H1 (cell line): ENCODE results near the gene MAP1LC3C. TPM values are rescaled to one million over a fixed set of nuclear protein-coding genes. Genes with fewer than 3 reads are reported as not detected.

Source experiments
- CTCF ChIA-PET: fragments of 300-600 bp; sonication (Branson Sonifier 250); formaldehyde crosslinking; loops from one replicate; lab custom pipeline; 2021; ENCODE audit not compliant: partially characterized antibody; lab: Charles Lee
- POLR2A ChIA-PET: fragments of 300-600 bp; sonication (Branson Sonifier 250); formaldehyde crosslinking; loops from one replicate; lab custom pipeline; 2021; ENCODE audit warnings: inconsistent platforms; ENCODE audit not compliant: partially characterized antibody; lab: Charles Lee
- DNase-seq, 2 experiments: peaks; one replicate each; pipeline versions ENCODE4 v3.0.0 to v3.0.0-alpha.2; 2010 to 2022; ENCODE audit warnings: low spot score in 2 of 2, low read depth in 1 of 2, mixed read lengths in 1 of 2
- FAIRE-seq: peaks from 2 replicates; lab custom pipeline; 2011; peaks lifted over from hg19 to GRCh38; lab: Jason Lieb, UNC
- H2AFZ ChIP-seq: 2 replicates; pipeline ENCODE4 v1.8.1; 2012; ENCODE audit warnings: low read length, inconsistent platforms
- H2AK5ac ChIP-seq: 2 replicates; pipeline ENCODE4 v1.6.1; 2013; ENCODE audit warnings: low read depth, low read length
- H2BK120ac ChIP-seq: replicated peaks from 2 replicates; pipeline ENCODE3; 2013; ENCODE audit warnings: low read depth, low read length, inconsistent platforms
- H2BK12ac ChIP-seq: 2 replicates; pipeline ENCODE4 v1.6.1; 2013; ENCODE audit warnings: low read depth, low read length
- H2BK15ac ChIP-seq: 2 replicates; pipeline ENCODE4 v1.6.1; 2013; ENCODE audit warnings: low read length
- H2BK20ac ChIP-seq: 2 replicates; pipeline ENCODE4 v1.6.1; 2013; ENCODE audit warnings: low read length
- H2BK5ac ChIP-seq: 2 replicates; pipeline ENCODE4 v1.6.1; 2013; ENCODE audit warnings: low read depth, low read length
- H3K14ac ChIP-seq: 2 replicates; pipeline ENCODE4 v1.6.1; 2013; ENCODE audit warnings: inconsistent platforms; ENCODE audit not compliant: insufficient read length
- H3K18ac ChIP-seq: 2 replicates; pipeline ENCODE4 v1.6.1; 2013; ENCODE audit warnings: low read length; ENCODE audit errors: extremely low read depth
- H3K23ac ChIP-seq: 2 replicates; pipeline ENCODE4 v1.6.1; 2013; ENCODE audit warnings: inconsistent platforms; ENCODE audit not compliant: insufficient read length
- H3K23me2 ChIP-seq: 2 replicates; pipeline ENCODE4 v1.6.1; 2013; ENCODE audit warnings: low read depth, low read length
- H3K27ac ChIP-seq: 2 replicates; pipeline ENCODE4 v1.6.1; 2011; ENCODE audit warnings: low read depth, low read length, inconsistent platforms
- H3K27me3 ChIP-seq, 4 experiments: replicated peaks in 1 of 4; 1 replicate in 1 of 4; 2 replicates in 3 of 4; pipeline versions ENCODE4 v1.6.1 to v1.8.1; 2011 to 2013; ENCODE audit warnings: low read length in 3 of 4, mild to moderate bottlenecking in 3 of 4, inconsistent platforms in 2 of 4, mixed read lengths in 2 of 4, moderate library complexity in 1 of 4; ENCODE audit not compliant: control insufficient read depth in 3 of 4, insufficient read depth in 3 of 4; ENCODE audit errors: extremely low read depth in 1 of 4
- H3K36me3 ChIP-seq, 4 experiments: 2 replicates each; pipeline versions ENCODE4 v1.6.1 to v1.8.1; 2011 to 2013; ENCODE audit warnings: mild to moderate bottlenecking in 4 of 4, low read length in 3 of 4, moderate library complexity in 2 of 4, control low read depth in 1 of 4, inconsistent platforms in 1 of 4; ENCODE audit not compliant: insufficient read depth in 4 of 4, control insufficient read depth in 2 of 4
- H3K4ac ChIP-seq: replicated peaks from 2 replicates; pipeline ENCODE3; 2013; ENCODE audit warnings: low read length, low read depth, mixed read lengths, inconsistent platforms; ENCODE audit not compliant: insufficient read length
- H3K4me1 ChIP-seq, 4 experiments: replicated peaks in 1 of 4; 1 replicate in 1 of 4; 2 replicates in 3 of 4; pipeline versions ENCODE4 v1.6.1 to v1.8.1; 2011 to 2013; ENCODE audit warnings: low read length in 3 of 4, inconsistent platforms in 2 of 4, mixed read lengths in 1 of 4; ENCODE audit not compliant: insufficient read depth in 4 of 4, control insufficient read depth in 3 of 4
- H3K4me2 ChIP-seq, 2 experiments: 2 replicates each; pipeline versions ENCODE4 v1.6.1 to v1.8.1; 2011 to 2013; ENCODE audit warnings: low read depth in 2 of 2, low read length in 2 of 2, control low read depth in 1 of 2, inconsistent platforms in 1 of 2, mild to moderate bottlenecking in 1 of 2; ENCODE audit not compliant: insufficient read depth in 1 of 2
- H3K4me3 ChIP-seq, 4 experiments: fragments of 200-600, 300-600 bp in 1 of 4; sonication (generic), shearing (Covaris generic), sonication (Bioruptor Twin) in 1 of 4; 2 replicates each; pipeline versions ENCODE4 v1.5.1 to v1.8.1; 2011 to 2016; ENCODE audit warnings: low read length in 4 of 4, low read depth in 3 of 4, control low read depth in 2 of 4, inconsistent platforms in 2 of 4, mild to moderate bottlenecking in 2 of 4, mixed read lengths in 1 of 4, moderate library complexity in 1 of 4; ENCODE audit not compliant: insufficient read depth in 2 of 4; ENCODE audit errors: extremely low read depth in 1 of 4
- H3K56ac ChIP-seq: replicated peaks from 2 replicates; pipeline ENCODE3; 2013; ENCODE audit warnings: low read depth, mild to moderate bottlenecking, mixed read lengths, low read length, inconsistent platforms; ENCODE audit not compliant: insufficient read length
- H3K79me1 ChIP-seq: 2 replicates; pipeline ENCODE4 v1.6.1; 2013; ENCODE audit warnings: low read depth, low read length, control low read depth
- H3K79me2 ChIP-seq, 2 experiments: 2 replicates each; pipeline versions ENCODE4 v1.6.1 to v1.8.1; 2012 to 2013; ENCODE audit warnings: low read length in 2 of 2, mild to moderate bottlenecking in 2 of 2, inconsistent platforms in 1 of 2; ENCODE audit not compliant: insufficient read depth in 2 of 2, control insufficient read depth in 1 of 2
- H3K9ac ChIP-seq, 4 experiments: replicated peaks in 1 of 4; 1 replicate in 1 of 4; 2 replicates in 3 of 4; pipeline versions ENCODE4 v1.6.1 to v1.8.1; 2011 to 2013; ENCODE audit warnings: low read depth in 3 of 4, low read length in 3 of 4, control low read depth in 2 of 4, mild to moderate bottlenecking in 2 of 4, moderate library complexity in 2 of 4, inconsistent platforms in 1 of 4; ENCODE audit errors: extremely low read depth in 1 of 4
- H3K9me3 ChIP-seq, 2 experiments: 2 replicates each; pipeline versions ENCODE4 v1.6.1 to v1.8.1; 2012 to 2013; ENCODE audit warnings: mild to moderate bottlenecking in 2 of 2, moderate library complexity in 2 of 2, control low read depth in 1 of 2, inconsistent platforms in 1 of 2, low read depth in 1 of 2, low read length in 1 of 2, mixed read lengths in 1 of 2; ENCODE audit not compliant: insufficient read depth in 2 of 2
- H4K20me1 ChIP-seq, 2 experiments: replicated peaks in 1 of 2; 2 replicates each; pipeline versions ENCODE3 to v1.8.1; 2011 to 2013; ENCODE audit warnings: inconsistent platforms in 2 of 2, low read length in 2 of 2, mild to moderate bottlenecking in 1 of 2; ENCODE audit not compliant: insufficient read depth in 2 of 2, control insufficient read depth in 1 of 2
- H4K5ac ChIP-seq: 2 replicates; pipeline ENCODE4 v1.6.1; 2013; ENCODE audit warnings: low read length, low read depth, mixed read lengths, inconsistent platforms; ENCODE audit not compliant: insufficient read length
- H4K8ac ChIP-seq: 2 replicates; pipeline ENCODE4 v1.8.0; 2013; ENCODE audit warnings: mild to moderate bottlenecking, moderate library complexity, low read length, inconsistent platforms; ENCODE audit not compliant: insufficient read depth; ENCODE audit errors: extremely low read depth
- H4K91ac ChIP-seq: replicated peaks from 2 replicates; pipeline ENCODE3; 2013; ENCODE audit warnings: low read length, mixed read lengths, inconsistent platforms; ENCODE audit not compliant: insufficient read length
- BACH1 ChIP-seq: IDR thresholded peaks from 2 replicates; pipeline ENCODE4 v1.6.1; 2012; ENCODE audit warnings: low read length, improper control_type of control experiment
- EGR1 ChIP-seq: IDR thresholded peaks from 2 replicates; pipeline ENCODE4 v1.6.1; 2011; ENCODE audit warnings: low read depth, low read length, borderline replicate concordance
- MAFK ChIP-seq: IDR thresholded peaks from 2 replicates; pipeline ENCODE4 v1.6.1; 2012; ENCODE audit warnings: low read depth, mild to moderate bottlenecking, improper control_type of control experiment, low read length
- PHF8 ChIP-seq: fragments of 200-600 bp; sonication (generic); conservative IDR thresholded peaks from 2 replicates; pipeline ENCODE4 v1.7.1; 2012; ENCODE audit warnings: low read depth, mild to moderate bottlenecking, inconsistent platforms, low read length, moderate library complexity
- POLR2AphosphoS5 ChIP-seq: IDR thresholded peaks from 2 replicates; pipeline ENCODE4 v1.6.1; 2011; ENCODE audit warnings: low read depth, low read length
- RAD21 ChIP-seq, 2 experiments: IDR thresholded peaks in 1 of 2; conservative IDR thresholded peaks in 1 of 2; 2 replicates each; pipeline ENCODE4 v1.6.1; 2011; ENCODE audit warnings: low read depth in 2 of 2, low read length in 2 of 2, improper control_type of control experiment in 1 of 2, inconsistent platforms in 1 of 2, mild to moderate bottlenecking in 1 of 2, moderate library complexity in 1 of 2
- SIX5 ChIP-seq: IDR thresholded peaks from 2 replicates; pipeline ENCODE4 v1.6.1; 2011; ENCODE audit warnings: mild to moderate bottlenecking, low read depth, low read length
- SP2 ChIP-seq: IDR thresholded peaks from 2 replicates; pipeline ENCODE4 v1.6.1; 2012; ENCODE audit warnings: mild to moderate bottlenecking, low read length, inconsistent platforms
- TCF12 ChIP-seq: IDR thresholded peaks from 2 replicates; pipeline ENCODE4 v1.6.1; 2011; ENCODE audit warnings: low read depth, mild to moderate bottlenecking, low read length
- WGBS, 2 experiments: shearing (Covaris generic) in 1 of 2; methylation state at CpG; one replicate each; pipeline versions ENCODE4 v1.1.6 to v1.1.7; 2013 to 2015; ENCODE audit warnings: low lambda C conversion rate in 2 of 2, mixed read lengths in 2 of 2, inconsistent platforms in 1 of 2, low coverage in 1 of 2, missing lambda C conversion rate in 1 of 2; ENCODE audit not compliant: insufficient replicate concordance in 2 of 2, insufficient coverage in 1 of 2, insufficient read length in 1 of 2; ENCODE audit errors: extremely low coverage in 1 of 2, missing lambda C conversion rate in 1 of 2; 5-methylcytosine and 5-hydroxymethylcytosine counted together
- polyA plus RNA-seq, 7 experiments: library from polyadenylated mRNA; depleted of rRNA in 3 of 7; stranded (reverse) in 5 of 7; unstranded in 2 of 7; fragments of >200 nt in 5 of 7; fragments of 200-250 nt in 2 of 7; gene quantifications; 1 replicate in 5 of 7; 2 replicates in 1 of 7; 4 replicates in 1 of 7; pipeline versions ENCODE4 v1.2.1 to v1.2.3, GENCODE V29; 2011 to 2013; ENCODE audit warnings: missing spikeins in 2 of 7, mixed read lengths in 2 of 7
- total RNA-seq: library from RNA; stranded (reverse); fragmentation: NEBNext Ultra II Directional; extraction: Animal tissue kit (Norgen Biotek cat#: 25700); gene quantifications from 2 replicates; pipeline ENCODE4 v1.2.1, GENCODE V29; 2021
- TF ChIP-seq, protein P1 (sequence below), 3 experiments: IDR thresholded peaks; 1 replicate in 2 of 3; 2 replicates in 1 of 3; pipeline versions ENCODE4 v1.5.1 to v1.6.1; 2011; ENCODE audit warnings: low read length in 3 of 3, mild to moderate bottlenecking in 3 of 3, inconsistent platforms in 2 of 3, low read depth in 1 of 3, moderate library complexity in 1 of 3; ENCODE audit not compliant: insufficient read depth in 1 of 3; ENCODE audit errors: control extremely low read depth in 1 of 3

MAP1LC3C gene
- total and polyA plus RNA-seq, 2 of the 8 experiments (the other 6 are each of a cell fraction or from before 2014, with no cell fraction given) = 1.7 to 3.2 TPM

DNA sequence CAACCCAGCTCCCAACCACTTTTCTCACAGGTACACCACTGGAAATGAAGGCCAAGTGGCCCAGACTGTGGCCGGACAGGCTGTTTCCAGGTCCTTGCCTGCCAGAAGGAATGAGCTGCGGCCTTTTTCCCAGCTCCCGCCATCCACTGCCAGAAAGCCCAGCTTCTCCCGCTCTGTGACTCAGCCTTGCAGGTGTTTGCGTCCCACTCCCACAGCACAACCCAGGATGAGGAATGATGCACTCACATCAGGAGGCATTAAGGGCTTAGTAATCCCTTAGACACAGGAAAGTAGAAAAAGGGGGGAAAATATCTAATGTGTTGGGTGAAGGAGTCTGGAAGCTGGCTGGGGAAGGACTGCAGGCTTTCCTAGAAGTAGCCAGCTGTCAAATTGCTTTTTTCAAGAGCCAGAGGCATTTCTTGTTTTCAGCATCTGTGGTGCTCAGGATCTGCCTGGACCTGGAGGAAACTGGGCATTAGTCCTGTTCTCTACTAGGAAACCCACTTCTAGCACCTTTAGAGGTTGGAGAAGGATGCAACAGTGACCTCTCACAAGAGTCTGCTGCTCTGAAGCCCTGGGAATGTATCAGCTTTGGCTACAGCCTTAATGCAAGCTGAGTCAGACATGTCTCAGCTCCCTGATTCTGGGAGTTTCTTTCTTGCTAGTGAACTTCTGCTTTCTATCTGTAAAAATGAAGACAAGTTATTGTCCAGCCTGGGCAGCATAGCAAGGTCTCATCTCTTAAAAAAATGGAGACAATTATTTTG is 13.2 kb upstream of the MAP1LC3C start:
- 91% methylated on average over 5 of the region's 5 CpGs; no CpG with 5 or more reads in 1 of the 2 experiments for WGBS, 2 experiments
- Histone ChIP-seq H2AFZ (peak overlapping the region; percentile 69), H4K91ac (no peak overlapping the region), H3K4ac (no peak overlapping the region), H2BK120ac (no peak overlapping the region), H3K18ac (no peak overlapping the region), H3K79me1 (no peaks in the 10 kb centered on the region), H4K5ac (no peak overlapping the region), H3K14ac (no peak overlapping the region), H3K27me3 (no peaks in the 10 kb centered on the region; a peak in 1 of 7 replicates), H3K9ac (no peak overlapping the region), H3K4me2 (no peak overlapping the region), H3K4me1 (peaks cover 0 to 4% (median under 1%) of the 10 kb centered on the region in 4 experiments; a peak in 2 of 7 replicates), H3K36me3 (no peaks in the 10 kb centered on the region), H3K79me2 (no peaks in the 10 kb centered on the region), H3K9me3 (no peaks in the 10 kb centered on the region), H3K23me2 (no peaks in the 10 kb centered on the region), H2AK5ac (no peak overlapping the region), H4K20me1 (no peaks in the 10 kb centered on the region), H3K23ac (no peak overlapping the region), H2BK20ac (peak overlapping the region; percentile 61; the same call in 1 of the 2 replicates), H3K56ac (no peak overlapping the region), H2BK5ac (no peak overlapping the region), H3K27ac (no peak overlapping the region), H4K8ac (no peak overlapping the region), H2BK12ac (no peak overlapping the region), H3K4me3 (no peak overlapping the region), H2BK15ac (no peak overlapping the region)
- CTCF ChIA-PET = interaction anchor here (1.0 to 6.8 kb wide), 4 partner anchors 13 to 116 kb away, joined by 3 to 54 read pairs (median 17); partner anchors contain the start of gene MAP1LC3C
- DNase-seq (no peak), FAIRE-seq (no peak)
- POLR2A ChIA-PET = interaction anchor here (0.6 kb wide), 1 partner anchor 935 kb away, joined by 3 read pairs; no protein-coding TSS in a partner anchor
- TF ChIP-seq TCF12 (no peak), EGR1 (no peak), PHF8 (no peak), MAFK (no peak), RAD21 (IDR thresholded peaks at IDR 0.05 in 1 of 2, conservative IDR thresholded peaks at IDR 0.05 in 1 of 2; ENCODE audit: low read depth in 2 of 2, low read length in 2 of 2) (no peak), BACH1 (no peak), SP2 (no peak), SIX5 (no peak), POLR2AphosphoS5 (no peak)
- TF ChIP-seq, protein P1, sequence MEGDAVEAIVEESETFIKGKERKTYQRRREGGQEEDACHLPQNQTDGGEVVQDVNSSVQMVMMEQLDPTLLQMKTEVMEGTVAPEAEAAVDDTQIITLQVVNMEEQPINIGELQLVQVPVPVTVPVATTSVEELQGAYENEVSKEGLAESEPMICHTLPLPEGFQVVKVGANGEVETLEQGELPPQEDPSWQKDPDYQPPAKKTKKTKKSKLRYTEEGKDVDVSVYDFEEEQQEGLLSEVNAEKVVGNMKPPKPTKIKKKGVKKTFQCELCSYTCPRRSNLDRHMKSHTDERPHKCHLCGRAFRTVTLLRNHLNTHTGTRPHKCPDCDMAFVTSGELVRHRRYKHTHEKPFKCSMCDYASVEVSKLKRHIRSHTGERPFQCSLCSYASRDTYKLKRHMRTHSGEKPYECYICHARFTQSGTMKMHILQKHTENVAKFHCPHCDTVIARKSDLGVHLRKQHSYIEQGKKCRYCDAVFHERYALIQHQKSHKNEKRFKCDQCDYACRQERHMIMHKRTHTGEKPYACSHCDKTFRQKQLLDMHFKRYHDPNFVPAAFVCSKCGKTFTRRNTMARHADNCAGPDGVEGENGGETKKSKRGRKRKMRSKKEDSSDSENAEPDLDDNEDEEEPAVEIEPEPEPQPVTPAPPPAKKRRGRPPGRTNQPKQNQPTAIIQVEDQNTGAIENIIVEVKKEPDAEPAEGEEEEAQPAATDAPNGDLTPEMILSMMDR (IDR thresholded peaks at IDR 0.05; ENCODE audit: control extremely low read depth in 1 of 3, insufficient read depth in 1 of 3, low read depth in 1 of 3, low read length in 3 of 3) = no peak
